Activated naive CD8-positive, alpha-beta T cell treated with anti-CD3 and anti-CD28 coated beads, Interleukin-2, amount 10 ng/mL, durations not matched to agents 7 days and 5 days (primary cell): ENCODE data around the gene ARHGEF10L. TPM values are rescaled to one million over a fixed set of nuclear protein-coding genes. Genes with fewer than 3 reads are reported as not detected.

ENCODE experiments used
- ATAC-seq: fragments of 150-1000 bp; cut with Tn5 transposase; one replicate; pipeline ENCODE4 v1.10.0; 2021; ENCODE audit warnings: low read depth, moderate library complexity
- POLR2A ChIA-PET: fragments of 350-600 bp; sonication (Branson Sonifier 250); formaldehyde crosslinking; loops from one replicate; lab custom pipeline; 2021; ENCODE audit warnings: antibody characterized with exemption; lab: Charles Lee
- DNase-seq: peaks from one replicate; pipeline ENCODE4 v3.0.0; 2021
- H3K27ac Mint-ChIP-seq: one replicate; pipeline ENCODE4 v1.8.0; 2022; ENCODE audit warnings: mild to moderate bottlenecking, mixed read lengths
- H3K27me3 Mint-ChIP-seq: one replicate; pipeline ENCODE4 v1.8.0; 2022; ENCODE audit warnings: mild to moderate bottlenecking, moderate library complexity, mixed read lengths
- H3K36me3 Mint-ChIP-seq: one replicate; pipeline ENCODE4 v1.8.0; 2021; ENCODE audit warnings: mild to moderate bottlenecking, mixed read lengths
- H3K4me1 Mint-ChIP-seq: one replicate; pipeline ENCODE4 v1.8.0; 2021; ENCODE audit warnings: mixed read lengths
- H3K4me3 Mint-ChIP-seq: one replicate; pipeline ENCODE4 v1.8.0; 2022; ENCODE audit warnings: mild to moderate bottlenecking, moderate library complexity, mixed read lengths
- H3K9me3 Mint-ChIP-seq: one replicate; pipeline ENCODE4 v1.8.0; 2021; ENCODE audit warnings: mixed read lengths
- total RNA-seq, 2 experiments: library from RNA; stranded (reverse); gene quantifications; one replicate each; pipeline ENCODE4 v1.2.3, GENCODE V29; 2021

ARHGEF10L gene
- total RNA-seq, 2 experiments from 2014 or later, result 0.39 to 0.48 TPM

DNA sequence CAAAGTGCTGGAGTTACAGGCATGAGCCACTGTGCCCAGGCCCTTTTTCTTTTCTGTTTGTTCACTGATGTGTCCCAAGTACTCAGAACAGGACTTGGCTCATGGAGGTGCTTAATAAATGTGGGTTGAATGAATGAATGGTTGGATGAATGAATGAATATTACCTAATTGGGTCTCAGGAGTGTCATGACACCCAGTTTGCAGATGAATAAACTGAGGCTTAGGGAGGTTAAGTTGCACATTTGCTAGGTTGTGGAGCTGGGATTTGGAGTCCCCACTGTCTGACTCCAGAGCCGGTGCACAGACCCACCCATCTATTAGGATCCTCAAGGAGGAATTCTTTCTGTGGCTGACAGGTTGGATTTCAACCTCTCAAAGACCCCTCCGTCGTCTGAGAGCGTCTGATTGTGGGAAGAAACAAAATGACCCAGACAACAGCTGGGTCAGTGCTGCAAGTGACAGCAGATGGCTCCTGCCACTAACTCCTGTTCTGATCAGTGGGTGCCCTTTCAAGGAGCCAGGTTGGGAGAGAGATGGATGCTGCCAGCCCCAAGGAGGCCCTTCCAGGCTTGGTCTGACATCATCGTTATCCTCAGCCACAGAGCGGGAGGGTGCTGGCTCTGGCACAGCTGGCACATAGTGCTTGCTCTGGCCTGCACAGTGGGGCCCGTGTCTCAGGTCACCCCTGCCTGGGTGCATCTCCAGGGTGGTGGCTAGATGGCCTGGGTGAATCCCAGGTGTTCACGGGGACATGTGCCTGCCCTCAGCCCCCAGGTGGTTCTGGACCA is 24.2 kb downstream of the ARHGEF10L start:
- peaks cover 2% of the 10 kb centered on the region for H3K27me3 Mint-ChIP-seq
- DNase-seq, result no peak
- no peaks in the 10 kb centered on the region for H3K4me1 Mint-ChIP-seq
- no peaks in the 10 kb centered on the region for H3K9me3 Mint-ChIP-seq
- POLR2A ChIA-PET, result no interaction called here
- no peak for ATAC-seq
- no peak overlapping the region for H3K4me3 Mint-ChIP-seq
- no peaks in the 10 kb centered on the region for H3K36me3 Mint-ChIP-seq
- no peak overlapping the region for H3K27ac Mint-ChIP-seq

DNA sequence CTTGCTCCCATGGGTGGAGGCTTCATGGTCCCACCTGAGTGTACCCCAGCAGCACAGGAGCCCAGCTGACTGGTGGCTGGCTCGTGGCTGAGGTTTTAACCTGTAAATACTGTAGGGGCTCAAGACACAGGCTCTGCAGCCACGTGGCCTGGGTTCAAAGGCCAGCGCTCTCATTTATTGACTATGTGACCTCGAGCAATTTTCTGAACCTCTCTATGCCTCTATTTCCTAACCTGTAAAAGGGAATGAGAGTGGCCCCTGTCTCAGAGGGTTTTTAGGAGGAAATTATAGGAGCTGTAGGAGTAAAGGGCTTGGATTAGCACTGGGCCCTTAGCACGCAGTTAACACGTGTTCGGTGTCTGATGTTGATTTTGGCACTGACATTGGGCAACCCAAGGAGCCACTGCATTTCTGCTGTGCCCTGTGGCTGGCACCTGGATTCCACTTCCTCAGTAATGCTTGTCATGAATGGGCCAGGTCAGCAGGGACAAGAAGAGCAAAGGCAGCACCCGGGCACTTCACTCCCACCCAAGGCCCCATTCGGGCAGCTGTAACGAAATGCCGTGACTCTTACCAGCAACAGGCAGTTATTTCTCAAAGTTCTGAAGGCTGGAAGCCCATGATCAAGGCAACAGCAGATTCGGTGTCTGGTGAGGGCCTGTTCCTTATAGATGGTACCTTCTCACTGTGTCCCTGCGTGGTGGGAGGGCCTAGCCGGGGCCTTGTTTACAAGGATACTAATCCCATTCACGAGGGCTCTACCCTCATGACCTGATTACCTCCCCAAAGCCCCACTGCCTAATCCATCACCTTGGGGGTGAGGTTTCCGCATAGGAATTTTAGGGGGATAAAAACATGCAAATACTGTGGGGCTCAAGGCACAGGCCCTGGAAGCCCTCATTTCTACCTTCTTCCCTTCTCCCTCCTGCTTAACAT is 25.2 kb downstream of the ARHGEF10L start:
- no peak overlapping the region for H3K4me3 Mint-ChIP-seq
- no peaks in the 10 kb centered on the region for H3K4me1 Mint-ChIP-seq
- peaks cover 2% of the 10 kb centered on the region for H3K27me3 Mint-ChIP-seq
- no peak for ATAC-seq
- no peaks in the 10 kb centered on the region for H3K36me3 Mint-ChIP-seq
- H3K9me3 Mint-ChIP-seq, result no peaks in the 10 kb centered on the region
- POLR2A ChIA-PET, result no interaction called here
- no peak for DNase-seq
- no peak overlapping the region for H3K27ac Mint-ChIP-seq

DNA sequence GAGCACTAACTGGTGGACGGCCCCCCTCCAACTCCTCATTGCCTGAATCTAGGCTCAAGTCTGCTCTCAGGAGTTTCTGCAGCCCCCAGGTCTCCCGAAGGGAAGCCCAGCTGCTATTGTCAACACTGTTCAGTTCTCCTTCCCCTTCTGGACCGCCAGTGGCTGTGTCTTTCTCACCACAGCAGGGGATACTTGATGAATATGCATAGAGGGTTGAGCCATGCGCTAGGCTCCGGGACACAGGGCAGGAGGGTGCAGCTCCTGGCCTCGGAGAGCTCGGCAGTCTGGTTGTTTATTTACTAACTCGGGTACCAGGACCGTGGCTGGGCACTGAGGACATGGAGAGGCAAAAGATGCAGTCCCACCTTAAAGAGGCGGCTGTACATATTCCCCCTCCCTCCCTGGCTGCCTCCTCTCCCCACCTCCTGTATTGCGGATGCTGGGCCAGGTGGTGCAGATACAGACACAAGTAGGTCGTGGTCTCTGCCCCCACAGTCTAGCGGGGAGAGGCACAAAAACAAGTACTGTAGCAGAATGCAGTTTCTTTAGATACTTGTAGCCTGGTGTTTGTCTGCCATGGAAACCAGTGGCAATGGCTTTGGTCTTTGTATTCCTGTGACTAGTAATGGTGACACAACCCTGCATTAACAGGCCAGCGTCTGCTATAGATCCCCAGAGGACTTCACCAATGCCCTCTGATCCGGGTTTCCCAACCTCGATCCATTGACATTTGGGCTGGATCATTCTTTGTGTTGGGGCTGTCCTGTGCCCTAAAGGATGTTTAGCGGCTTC is 26.2 kb downstream of the ARHGEF10L start:
- no peaks in the 10 kb centered on the region for H3K36me3 Mint-ChIP-seq
- H3K9me3 Mint-ChIP-seq, result no peaks in the 10 kb centered on the region
- no peak for ATAC-seq
- H3K4me1 Mint-ChIP-seq, result no peaks in the 10 kb centered on the region
- POLR2A ChIA-PET, result no interaction called here
- H3K27ac Mint-ChIP-seq, result no peak overlapping the region
- H3K27me3 Mint-ChIP-seq, result peaks cover 2% of the 10 kb centered on the region
- H3K4me3 Mint-ChIP-seq, result no peak overlapping the region
- DNase-seq, result no peak

- no peak for DNase-seq
- H3K27ac Mint-ChIP-seq, result no peak overlapping the region
- H3K27me3 Mint-ChIP-seq, result peaks cover 2% of the 10 kb centered on the region
- no peaks in the 10 kb centered on the region for H3K36me3 Mint-ChIP-seq
- no peaks in the 10 kb centered on the region for H3K9me3 Mint-ChIP-seq
- ATAC-seq, result no peak
- H3K4me3 Mint-ChIP-seq, result no peak overlapping the region
- POLR2A ChIA-PET, result no interaction called here
- H3K4me1 Mint-ChIP-seq, result no peaks in the 10 kb centered on the region
Observed at GRCh38 chr1:17566417-17566816, 26.9 kb downstream of the ARHGEF10L start.

DNA sequence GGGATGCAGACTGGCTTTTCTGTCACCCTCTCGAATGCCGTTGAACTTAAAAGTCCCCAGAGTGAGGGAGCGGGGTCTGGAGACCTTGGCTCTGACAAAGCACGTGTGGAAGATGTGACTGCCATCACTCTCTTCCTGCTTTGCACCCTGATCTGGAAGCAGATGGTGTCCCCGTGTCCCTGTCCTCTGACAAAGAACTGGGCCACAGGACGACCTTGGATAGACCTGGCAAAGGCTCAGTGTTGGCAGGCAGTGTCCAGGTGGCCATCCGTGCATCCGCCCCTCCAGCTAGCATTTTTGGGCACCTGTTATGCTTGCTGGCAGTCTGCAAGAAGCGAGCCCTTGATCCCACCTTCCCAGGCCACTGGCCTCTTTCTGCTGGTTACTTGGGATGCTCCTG is 27.4 kb downstream of the ARHGEF10L start:
- Mint-ChIP-seq H3K27ac (no peak overlapping the region), H3K27me3 (peaks cover 2% of the 10 kb centered on the region), H3K4me1 (no peaks in the 10 kb centered on the region), H3K4me3 (no peak overlapping the region), H3K36me3 (no peaks in the 10 kb centered on the region), H3K9me3 (no peaks in the 10 kb centered on the region)
- DNase-seq (no peak), ATAC-seq (no peak)
- POLR2A ChIA-PET, result no interaction called here

- Mint-ChIP-seq H3K27me3 (peaks cover 2% of the 10 kb centered on the region), H3K4me1 (no peaks in the 10 kb centered on the region), H3K9me3 (no peaks in the 10 kb centered on the region), H3K36me3 (no peaks in the 10 kb centered on the region), H3K27ac (no peak overlapping the region), H3K4me3 (no peak overlapping the region)
- POLR2A ChIA-PET, result no interaction called here
- DNase-seq, result no peak
- ATAC-seq, result no peak
Observed at GRCh38 chr1:17567582-17567981, 28.1 kb downstream of the ARHGEF10L start.

DNA sequence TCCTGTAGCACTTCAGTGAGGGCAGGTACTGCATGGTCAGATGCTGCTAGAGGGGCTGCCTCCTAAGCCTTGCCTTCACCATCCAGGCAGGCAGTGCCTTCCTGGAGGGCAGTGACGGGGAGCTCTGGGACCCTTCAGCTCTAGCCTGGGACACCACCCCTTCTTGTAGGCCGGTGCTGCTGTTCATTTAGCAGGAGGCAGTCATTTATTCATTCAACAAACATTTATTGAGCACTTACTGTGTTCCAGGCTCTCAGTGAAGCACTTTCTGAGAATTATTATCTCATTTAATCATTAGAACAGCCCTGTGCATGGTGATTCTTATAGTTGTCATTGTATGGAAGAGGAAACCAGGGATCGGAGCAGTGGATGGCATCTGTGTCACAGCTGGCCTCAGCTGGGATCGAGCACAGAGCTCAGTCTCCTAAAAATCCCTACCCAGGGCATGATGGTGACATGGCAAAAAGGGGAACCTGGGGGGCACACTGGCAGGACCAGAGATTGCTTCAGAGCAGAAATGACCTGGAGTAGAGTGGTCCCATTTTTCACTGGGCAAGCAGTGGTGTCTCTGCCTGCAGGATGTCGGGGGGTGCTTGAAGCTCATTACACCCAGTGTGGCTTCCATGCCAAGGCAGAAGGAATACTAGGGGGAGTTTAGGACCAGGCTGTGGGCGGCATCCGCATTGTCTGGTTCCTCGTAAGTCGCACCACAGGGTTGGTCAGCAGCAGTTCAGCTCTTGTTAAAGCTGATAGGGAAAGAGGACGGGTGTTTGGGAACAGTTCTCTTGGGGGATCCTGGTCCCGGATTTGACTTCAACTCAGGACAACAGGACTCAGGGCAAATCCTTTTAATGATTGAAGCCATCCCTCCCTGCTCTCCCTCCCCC is 28.8 kb downstream of the ARHGEF10L start:
- Mint-ChIP-seq H3K9me3 (no peaks in the 10 kb centered on the region), H3K27me3 (peaks cover 2% of the 10 kb centered on the region), H3K36me3 (no peaks in the 10 kb centered on the region), H3K27ac (no peak overlapping the region), H3K4me1 (no peaks in the 10 kb centered on the region), H3K4me3 (no peak overlapping the region)
- POLR2A ChIA-PET, result no interaction called here
- ATAC-seq (no peak), DNase-seq (no peak)

- no peak overlapping the region for H3K27ac Mint-ChIP-seq
- DNase-seq (no peak), ATAC-seq (no peak)
- no peaks in the 10 kb centered on the region for H3K4me1 Mint-ChIP-seq
- no peak overlapping the region for H3K4me3 Mint-ChIP-seq
- H3K36me3 Mint-ChIP-seq, result no peaks in the 10 kb centered on the region
- POLR2A ChIA-PET, result interaction anchor here (0.6 kb wide), 1 partner anchor 1992 kb away, joined by 3 read pairs; no protein-coding TSS in a partner anchor
- H3K9me3 Mint-ChIP-seq, result no peaks in the 10 kb centered on the region
- peaks cover 2% of the 10 kb centered on the region for H3K27me3 Mint-ChIP-seq
Observed at GRCh38 chr1:17569200-17570139, 30.0 kb downstream of the ARHGEF10L start.

GRCh38 chr1:17570228-17570627 is 30.7 kb downstream of the ARHGEF10L start:
- POLR2A ChIA-PET, result interaction anchor here (0.6 kb wide), 1 partner anchor 1992 kb away, joined by 3 read pairs; no protein-coding TSS in a partner anchor
- ATAC-seq (no peak), DNase-seq (no peak)
- H3K4me1 Mint-ChIP-seq, result no peaks in the 10 kb centered on the region
- H3K36me3 Mint-ChIP-seq, result no peaks in the 10 kb centered on the region
- no peaks in the 10 kb centered on the region for H3K9me3 Mint-ChIP-seq
- H3K27ac Mint-ChIP-seq, result no peak overlapping the region
- H3K27me3 Mint-ChIP-seq, result peaks cover 2% of the 10 kb centered on the region
- H3K4me3 Mint-ChIP-seq, result no peak overlapping the region

- POLR2A ChIA-PET, result no interaction called here
- Mint-ChIP-seq H3K9me3 (no peaks in the 10 kb centered on the region), H3K36me3 (no peaks in the 10 kb centered on the region), H3K27ac (no peak overlapping the region), H3K4me1 (no peaks in the 10 kb centered on the region), H3K4me3 (no peak overlapping the region), H3K27me3 (no peaks in the 10 kb centered on the region)
- DNase-seq (no peak), ATAC-seq (no peak)
Observed at GRCh38 chr1:17572264-17572985, 32.9 kb downstream of the ARHGEF10L start.

DNA sequence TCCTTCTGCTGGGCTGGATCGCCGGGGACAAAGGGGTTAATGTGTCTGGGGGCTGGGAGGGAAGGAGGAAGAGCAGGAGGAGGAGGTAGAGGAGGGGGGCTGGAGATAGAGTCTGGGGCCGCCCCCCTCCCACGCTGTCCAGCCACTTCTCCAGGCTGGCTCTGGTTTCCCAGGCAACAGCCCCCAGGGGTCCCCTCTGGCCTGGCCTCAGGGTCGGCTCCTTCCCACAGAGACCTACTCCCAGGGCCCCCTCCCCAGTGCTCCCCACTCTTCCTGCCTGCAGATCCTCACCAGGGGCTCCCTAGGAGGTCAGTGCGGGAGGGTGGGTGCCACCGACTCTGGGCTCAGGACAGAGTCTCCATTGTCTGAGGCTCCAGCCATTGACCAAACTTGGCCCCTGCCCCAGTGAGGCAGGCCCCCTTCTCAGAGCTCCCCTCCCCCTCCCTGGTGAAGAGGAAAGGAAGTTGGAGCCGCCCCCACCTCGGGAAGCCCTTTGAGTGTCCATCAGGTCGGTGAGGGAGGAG is 34.1 kb downstream of the ARHGEF10L start:
- H3K27ac Mint-ChIP-seq, result no peak overlapping the region
- DNase-seq (no peak), ATAC-seq (no peak)
- H3K4me3 Mint-ChIP-seq, result no peak overlapping the region
- no peaks in the 10 kb centered on the region for H3K9me3 Mint-ChIP-seq
- H3K27me3 Mint-ChIP-seq, result no peaks in the 10 kb centered on the region
- H3K36me3 Mint-ChIP-seq, result no peaks in the 10 kb centered on the region
- no peaks in the 10 kb centered on the region for H3K4me1 Mint-ChIP-seq
- POLR2A ChIA-PET, result no interaction called here
